Stimulated activated CD4-positive, alpha-beta T cell treated with anti-CD3 and anti-CD28 coated beads, Interleukin-12 subunit alpha, Interleukin-12 subunit beta, amount 100 ng/mL, for 4 hours (primary cell): ENCODE measurements around the gene LIFR.
"Not testable (repeated sequence)": the region's sequence is repeated elsewhere in the genome, so short reads cannot be mapped to it uniquely, and the experiment has no call there.

ENCODE experiments used
- DNase-seq: peaks from one replicate; pipeline ENCODE4 v3.0.0-alpha.2; 2020

LIFR gene

GRCh38 chr5:38546691-38547146, 9.7 kb downstream of the LIFR start:
- no peak for DNase-seq

- DNase-seq = no peak
These were observed 12.6 kb downstream of the LIFR start for GRCh38 chr5:38543886-38544285.

GRCh38 chr5:38543074-38543473, 13.4 kb downstream of the LIFR start:
- DNase-seq = no peak

- no peak for DNase-seq
These were observed 15.2 kb downstream of the LIFR start for GRCh38 chr5:38541174-38541725.

GRCh38 chr5:38540314-38540713, 16.1 kb downstream of the LIFR start:
- no peak for DNase-seq

GRCh38 chr5:38538161-38538560, 18.3 kb downstream of the LIFR start:
- no peak for DNase-seq

GRCh38 chr5:38537505-38537904, 18.9 kb downstream of the LIFR start:
- DNase-seq = no peak

GRCh38 chr5:38536968-38537367, 19.5 kb downstream of the LIFR start:
- DNase-seq = no peak

GRCh38 chr5:38535845-38536244, 20.6 kb downstream of the LIFR start:
- no peak for DNase-seq

GRCh38 chr5:38535248-38535750, 21.1 kb downstream of the LIFR start:
- DNase-seq = no peak

GRCh38 chr5:38534156-38534453, 22.3 kb downstream of the LIFR start:
- no peak for DNase-seq

GRCh38 chr5:38533286-38534155, 22.9 kb downstream of the LIFR start:
- DNase-seq = no peak

- DNase-seq = no peak
These were observed 24.2 kb downstream of the LIFR start for GRCh38 chr5:38532165-38532669.

- no peak for DNase-seq
These were observed 24.9 kb downstream of the LIFR start for GRCh38 chr5:38531518-38531917.

GRCh38 chr5:38529955-38530646, 26.3 kb downstream of the LIFR start:
- no peak for DNase-seq

- no peak for DNase-seq
These were observed 28.2 kb downstream of the LIFR start for GRCh38 chr5:38528162-38528703.

GRCh38 chr5:38527475-38527874, 29.0 kb downstream of the LIFR start:
- DNase-seq = no peak

- no peak for DNase-seq
These were observed 32.4 kb downstream of the LIFR start for GRCh38 chr5:38524022-38524421.

- no peak for DNase-seq
These were observed 37.0 kb downstream of the LIFR start for GRCh38 chr5:38519476-38519875.

- no peak for DNase-seq
These were observed 38.1 kb downstream of the LIFR start for GRCh38 chr5:38518341-38518740.

- not testable (repeated sequence) for DNase-seq
These were observed 39.8 kb downstream of the LIFR start for GRCh38 chr5:38516649-38517048.

GRCh38 chr5:38515646-38516045, 40.8 kb downstream of the LIFR start:
- no peak for DNase-seq

GRCh38 chr5:38515092-38515491, 41.4 kb downstream of the LIFR start:
- DNase-seq = no peak
